GOT3 (cell line): Measurements from ENCODE around the gene LATS1.

Experiments
- DNase-seq: peaks from one replicate; lab custom pipeline; 2025; ENCODE audit warnings: mixed read lengths; lab: John Stamatoyannopoulos, UW

The LATS1 gene

DNA sequence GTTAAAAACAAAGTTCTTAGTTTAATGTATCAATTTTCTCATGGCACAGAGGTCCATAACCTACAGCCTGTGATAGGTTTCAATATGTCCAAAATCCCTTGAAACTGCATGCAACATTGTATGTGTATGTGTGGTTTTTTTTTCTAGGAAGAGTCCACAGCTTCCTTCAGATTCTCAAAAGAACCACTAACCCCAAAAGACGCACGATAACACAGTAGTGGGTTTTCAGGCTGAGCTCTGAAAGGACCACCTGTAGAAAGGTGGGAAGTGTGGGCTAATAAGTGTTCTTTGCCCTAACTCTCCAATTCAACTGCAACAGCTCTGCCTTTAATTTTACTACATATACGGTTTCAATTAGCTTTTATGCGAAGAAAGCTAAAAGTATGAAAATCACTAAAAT, 57.9 kb downstream of the LATS1 start:
- DNase-seq = no peak

DNA sequence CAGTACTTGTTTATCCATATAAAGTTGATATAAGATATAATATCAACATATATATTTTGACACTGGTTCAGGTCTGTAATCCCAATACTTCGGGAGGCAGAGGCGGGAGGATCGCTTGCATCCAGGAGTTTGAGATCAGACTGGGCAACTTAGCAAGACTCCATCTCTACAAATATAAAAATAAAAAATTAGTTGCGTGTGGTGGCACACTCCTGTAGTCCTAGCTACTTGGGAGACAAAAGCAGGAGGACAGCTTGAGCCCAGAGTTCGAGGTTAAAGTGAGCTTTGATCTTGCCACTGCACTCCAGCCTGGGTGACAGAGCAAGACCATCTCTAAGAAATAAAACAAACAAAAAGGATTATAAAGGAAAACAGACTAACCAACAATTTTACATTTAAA, 60.5 kb downstream of the LATS1 start:
- no peak for DNase-seq

DNA sequence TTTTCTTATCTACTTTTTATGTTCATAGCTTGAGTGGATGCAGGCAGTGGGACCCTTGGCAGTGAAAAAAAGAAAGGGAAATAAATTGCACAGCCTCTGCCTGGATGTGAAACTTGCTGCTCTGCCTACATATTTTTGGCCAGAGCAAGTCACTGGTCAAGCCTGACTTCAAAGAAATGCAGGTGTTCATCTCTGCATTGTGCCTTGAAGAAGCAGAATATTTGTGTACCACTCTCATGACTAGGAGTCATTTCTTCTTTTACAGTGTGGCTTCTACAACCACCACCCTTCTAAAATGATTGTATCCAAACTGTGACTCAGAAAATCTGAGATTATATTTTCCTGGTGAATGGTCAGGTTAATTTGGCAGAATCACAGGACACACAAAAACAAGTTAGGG, 66.8 kb downstream of the LATS1 start:
- no peak for DNase-seq

DNA sequence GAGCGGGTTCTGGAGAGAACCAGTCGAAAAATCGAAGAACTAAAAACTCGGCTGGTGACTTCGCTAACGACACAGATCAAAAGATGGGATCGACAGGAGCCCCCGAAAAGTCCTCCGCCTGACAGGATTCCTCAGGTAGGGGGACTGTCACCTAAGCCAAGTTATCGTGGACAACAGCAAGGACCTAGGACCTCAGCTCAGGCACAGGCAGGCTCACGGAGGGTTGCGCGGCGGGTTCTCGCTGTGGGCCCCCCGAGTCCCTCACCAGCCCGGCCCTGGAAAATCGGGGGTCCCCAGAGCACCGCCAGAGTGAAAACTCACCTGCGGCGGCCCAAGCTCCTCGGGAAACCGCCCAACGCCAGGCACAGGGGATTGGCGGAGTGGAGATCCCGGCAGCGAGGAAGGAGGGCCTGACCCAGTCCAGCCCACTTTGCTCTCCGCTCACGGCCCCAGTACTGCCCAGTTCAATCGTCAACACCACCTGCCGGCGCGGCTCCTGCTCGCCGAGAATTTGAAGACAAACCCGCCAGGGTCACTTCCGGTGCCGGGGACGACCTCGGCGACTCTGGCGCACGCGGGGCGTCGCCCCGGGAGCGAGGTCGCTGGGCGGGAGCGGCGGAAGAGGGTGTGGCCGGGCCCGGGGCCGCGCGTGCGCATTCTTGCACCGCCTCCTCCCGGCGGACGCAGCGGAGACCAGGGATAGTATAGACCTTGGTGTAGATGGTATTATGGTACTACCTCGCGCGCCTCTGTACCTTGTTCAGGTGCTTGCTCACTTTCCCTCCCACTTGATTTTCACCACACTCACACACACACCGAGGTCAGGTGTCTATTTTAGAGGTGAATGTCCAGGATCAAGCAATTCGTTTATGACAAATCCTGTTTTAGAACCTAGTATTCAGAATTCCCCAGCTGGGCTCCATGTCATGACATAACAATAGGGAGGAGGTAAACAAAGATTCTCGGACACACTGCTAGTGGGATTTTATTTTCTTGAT, 69.5 kb downstream of the LATS1 start, which contains the start of gene KATNA1:
Gene KATNA1 (minus strand): TSS at position 567 of the 998 bp plus-strand sequence. CDS start 10,167 bp downstream, outside the sequence.
- DNase-seq = peak; percentile 62

DNA sequence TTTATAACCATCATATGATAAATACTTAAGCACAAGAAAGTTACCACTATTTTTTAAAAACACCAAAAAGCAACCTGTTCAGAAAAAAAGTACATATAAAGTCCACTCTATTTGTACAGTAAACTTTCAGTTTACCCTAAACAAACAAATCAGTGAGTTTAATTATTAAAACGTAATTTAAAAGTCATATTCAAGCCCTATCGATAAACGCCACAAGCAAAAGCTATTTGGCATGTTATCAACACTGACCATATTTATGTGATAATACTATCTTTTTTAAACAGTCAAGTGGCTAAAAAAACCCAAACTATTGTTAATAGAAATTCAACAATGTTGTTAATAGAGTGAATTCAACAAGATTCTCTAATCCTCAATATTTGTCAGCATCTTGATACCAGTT, 71.3 kb downstream of the LATS1 start:
- DNase-seq = no peak

DNA sequence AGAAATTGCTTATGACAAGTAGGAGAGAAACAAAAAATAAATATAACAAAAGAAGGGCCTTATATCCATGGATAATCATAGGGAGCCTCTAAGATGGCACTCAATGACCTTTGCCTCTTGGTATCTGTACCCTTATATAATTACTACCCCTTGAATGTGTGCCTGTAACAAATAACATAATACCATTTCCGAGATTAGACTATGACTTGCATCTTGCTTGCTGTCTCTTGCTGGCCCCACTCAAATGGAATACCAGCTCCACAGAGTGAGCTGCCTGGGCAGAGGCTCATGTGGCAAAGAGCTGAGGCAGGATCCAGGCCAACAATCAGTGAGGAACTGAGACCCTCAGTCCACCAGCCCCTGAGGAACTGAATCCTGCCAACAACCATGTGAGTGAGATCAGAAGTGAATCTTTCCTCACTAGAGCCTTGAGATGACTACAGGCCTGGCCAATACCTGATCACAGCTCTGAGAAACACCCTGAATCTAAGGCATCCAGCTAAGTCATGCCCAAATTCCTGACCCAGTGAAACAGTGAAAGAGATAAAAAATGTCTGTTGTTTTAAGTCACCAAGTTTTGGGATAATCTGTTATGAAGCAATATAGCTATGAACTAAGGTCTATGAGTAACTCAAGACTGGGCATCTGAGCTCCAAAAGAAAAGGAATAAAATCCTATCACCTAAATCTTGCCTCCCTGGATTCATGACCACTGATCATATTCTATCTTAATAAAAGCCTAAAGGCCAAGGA, 74.9 kb downstream of the LATS1 start:
- DNase-seq = no peak

DNA sequence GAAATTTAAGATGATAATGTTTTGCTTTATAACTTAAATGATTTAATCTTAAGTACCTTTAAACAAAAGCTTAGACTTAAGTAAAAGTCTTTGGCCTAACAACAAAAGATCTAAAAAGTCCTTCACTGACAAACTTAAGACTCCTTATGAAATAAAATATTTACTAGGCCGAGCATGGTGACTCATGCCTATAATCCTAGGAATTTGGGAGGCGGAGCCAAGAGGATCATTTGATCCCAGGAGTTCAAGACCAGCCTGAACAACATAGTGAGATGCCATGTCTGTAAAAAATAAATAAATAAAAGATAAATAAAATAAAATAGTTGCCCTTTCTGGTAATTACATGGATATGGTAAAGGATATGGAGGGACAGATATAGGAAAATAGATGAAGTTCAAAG, 81.8 kb downstream of the LATS1 start:
- DNase-seq = no peak

DNA sequence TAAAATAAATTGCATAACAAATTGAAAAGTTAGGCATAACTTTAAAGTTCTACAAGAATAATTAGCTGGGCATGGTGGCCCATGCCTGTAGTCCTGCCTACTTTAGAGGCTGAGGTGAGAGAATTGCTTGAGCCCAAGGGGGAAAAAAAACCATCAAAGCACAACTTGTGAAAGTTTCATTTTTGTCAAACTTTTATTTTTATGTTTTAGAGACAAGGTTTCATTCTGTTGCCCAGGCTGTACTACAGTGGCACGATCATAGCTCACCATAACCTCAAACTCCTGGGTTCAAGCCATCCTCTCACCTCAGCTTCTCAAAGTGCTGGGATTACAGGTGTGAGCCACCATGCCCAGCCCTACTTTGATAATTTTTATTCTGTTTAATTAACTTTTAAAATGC, 83.6 kb downstream of the LATS1 start:
- DNase-seq = no peak

DNA sequence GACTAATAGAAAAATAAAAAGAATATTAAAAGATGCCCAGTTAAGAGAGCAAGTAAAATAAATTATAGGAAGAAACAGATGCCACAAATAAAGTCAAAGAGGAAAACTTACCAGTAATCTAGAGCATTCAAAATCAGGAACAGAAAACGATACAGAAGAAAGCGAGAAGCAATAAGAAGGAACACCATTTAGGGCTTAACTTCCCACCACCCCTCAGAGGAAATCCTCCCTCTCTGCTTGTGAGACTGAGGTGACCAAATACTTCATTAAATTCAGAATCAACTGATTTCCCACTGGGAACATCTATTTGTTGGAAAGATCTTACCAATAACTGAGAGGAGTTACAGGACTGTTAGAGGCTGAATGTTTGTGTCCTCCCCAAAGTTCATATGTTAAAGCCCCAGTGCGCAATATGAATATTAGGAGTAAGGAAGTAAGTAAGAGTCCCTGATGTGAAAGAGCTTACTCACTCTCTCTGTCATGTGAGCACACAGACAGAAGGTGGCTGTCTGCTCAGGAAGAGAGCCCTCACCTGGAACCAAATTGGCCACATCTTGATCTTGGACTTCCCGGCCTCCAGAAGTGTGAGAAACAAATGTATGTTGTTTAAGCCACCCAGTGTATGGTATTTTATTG, 88.9 kb downstream of the LATS1 start:
- DNase-seq = no peak

DNA sequence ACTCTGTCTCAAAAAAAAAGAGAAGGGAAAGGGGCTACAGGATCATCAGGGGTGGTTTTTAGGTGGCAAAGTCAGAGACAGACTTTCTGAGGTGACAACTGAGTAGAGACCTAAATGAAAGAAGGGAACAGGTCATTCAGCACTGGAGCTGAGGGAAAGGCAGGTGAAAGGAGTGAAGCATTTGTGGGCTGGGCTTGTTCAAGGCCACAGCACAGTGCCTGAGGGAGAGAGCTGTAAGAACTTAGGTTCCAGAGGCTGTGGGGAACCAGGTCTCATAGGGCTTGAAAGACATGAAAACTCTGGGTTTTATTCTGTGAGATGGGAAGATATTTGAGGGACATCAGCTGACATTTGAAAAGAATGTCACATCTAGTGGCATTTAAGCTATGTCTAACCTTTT, 90.2 kb downstream of the LATS1 start:
- DNase-seq = no peak

DNA sequence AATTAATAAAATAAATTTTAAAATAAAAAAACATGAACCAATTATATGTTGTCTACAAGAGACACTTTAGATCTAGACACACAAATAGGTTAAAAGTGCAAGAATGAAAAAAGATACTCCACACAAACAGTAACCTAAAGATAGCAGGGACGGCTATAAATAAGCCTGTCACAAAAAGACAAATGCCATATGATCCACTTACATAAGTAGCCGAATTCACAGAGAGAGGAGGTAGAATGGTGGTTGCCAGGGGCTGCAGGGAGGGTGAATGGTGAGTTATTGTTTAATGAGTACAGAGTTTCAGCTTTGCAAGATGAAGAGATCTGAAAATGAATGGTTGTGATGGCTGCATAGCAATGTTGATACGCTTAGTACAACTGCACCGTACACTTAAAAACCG, 102.1 kb downstream of the LATS1 start:
- DNase-seq = no peak

DNA sequence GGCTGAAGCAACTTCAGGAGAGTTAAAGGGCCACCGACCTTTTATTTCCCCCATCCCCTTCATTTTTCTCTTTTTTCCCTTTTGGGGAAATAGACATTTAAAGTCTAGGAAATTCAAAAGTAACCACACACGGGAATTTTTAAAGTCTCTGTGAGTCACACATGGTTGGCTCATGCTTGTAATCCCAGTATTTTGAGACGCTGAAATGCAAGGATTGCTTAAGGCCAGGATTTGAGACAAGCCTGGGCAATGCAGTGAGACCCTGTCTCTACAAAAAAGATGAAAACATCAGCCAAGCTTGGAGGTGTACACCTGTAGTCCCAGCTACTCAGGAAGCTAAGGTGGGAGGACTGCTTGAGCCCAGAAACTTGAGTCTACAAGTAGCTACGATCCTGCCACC, 103.6 kb downstream of the LATS1 start:
- no peak for DNase-seq

DNA sequence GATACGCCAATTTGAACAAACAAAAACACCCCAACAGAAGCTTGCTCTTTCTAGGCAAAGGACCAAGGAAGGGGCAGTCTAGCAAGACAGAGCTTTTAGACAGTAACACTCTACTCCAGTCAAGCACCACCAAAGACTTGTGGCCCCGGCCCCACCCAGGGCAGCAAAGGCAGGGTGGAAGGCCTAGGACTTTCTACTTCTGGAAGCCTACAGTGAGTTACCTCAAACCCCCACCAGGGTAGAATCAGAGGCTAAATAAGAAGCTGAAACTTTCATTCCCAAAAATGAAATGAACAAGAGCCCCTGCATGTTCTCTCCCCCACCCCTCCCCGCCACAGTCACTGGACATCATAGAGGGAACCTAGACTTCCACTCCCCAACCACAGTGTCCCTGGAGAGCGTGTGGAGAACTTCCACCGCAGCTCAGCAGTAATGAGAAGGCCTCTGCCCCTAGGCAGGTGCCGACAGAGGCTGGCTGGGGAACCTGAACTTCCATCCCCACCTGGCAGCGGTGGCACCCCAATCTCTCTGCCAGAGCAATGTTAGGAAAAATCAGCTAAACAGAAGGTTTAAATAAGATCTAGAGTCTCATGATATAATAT, 109.4 kb downstream of the LATS1 start:
- no peak for DNase-seq
